SH-SY5Y (cell line): ENCODE data around the gene GABPB2.

Experiments
- GATA2 ChIP-seq: IDR thresholded peaks from 2 replicates; pipeline ENCODE4 v1.6.1; 2011; ENCODE audit warnings: mild to moderate bottlenecking, low read depth, low read length
- GATA3 ChIP-seq: IDR thresholded peaks from 2 replicates; pipeline ENCODE4 v1.6.1; 2011; ENCODE audit warnings: low read depth, mild to moderate bottlenecking, low read length, moderate library complexity

The GABPB2 gene

GRCh38 chr1:151156515-151156819, 85.9 kb downstream of the GABPB2 start, which contains the start of gene TNFAIP8L2:
Gene TNFAIP8L2 (plus strand): TSS chr1:151156649. CDS start chr1:151158698, 2,049 bp downstream.
- TF ChIP-seq GATA3: no peak

- TF ChIP-seq GATA3: no peak
- no peak for TF ChIP-seq GATA2
Observed at GRCh38 chr1:151157067-151157531, 86.5 kb downstream of the GABPB2 start.

- TF ChIP-seq GATA3 (no peak), GATA2 (no peak)
Observed at GRCh38 chr1:151158326-151158725, 87.8 kb downstream of the GABPB2 start.

- TF ChIP-seq GATA2 (no peak), GATA3 (no peak)
Observed at GRCh38 chr1:151158751-151159251, 88.2 kb downstream of the GABPB2 start.

GRCh38 chr1:151159373-151159772, 88.8 kb downstream of the GABPB2 start:
- TF ChIP-seq GATA3: no peak
- TF ChIP-seq GATA2: no peak

- TF ChIP-seq GATA3: no peak
- 0 out of 2 replicates have a peak, but pooled peaks have one; percentile 3 for TF ChIP-seq GATA2
Observed at GRCh38 chr1:151164732-151165280, 94.2 kb downstream of the GABPB2 start.

GRCh38 chr1:151165281-151165737, 94.7 kb downstream of the GABPB2 start:
- TF ChIP-seq GATA2 (0 out of 2 replicates have a peak, but pooled peaks have one; percentile 3), GATA3 (no peak)

- no peak for TF ChIP-seq GATA2
- TF ChIP-seq GATA3: no peak
Observed at GRCh38 chr1:151165738-151166504, 95.4 kb downstream of the GABPB2 start, which contains the start of the genes LYSMD1 and SCNM1. Gene LYSMD1 (minus strand): TSS chr1:151165902. CDS start chr1:151165258, 644 bp downstream. Gene SCNM1 (plus strand): TSS chr1:151166144. CDS start chr1:151166153, 9 bp downstream.

- TF ChIP-seq GATA2 (no peak), GATA3 (no peak)
Observed at GRCh38 chr1:151166505-151166956, 96.0 kb downstream of the GABPB2 start.

- TF ChIP-seq GATA2 (no peak), GATA3 (no peak)
Observed at GRCh38 chr1:151167116-151167515, 96.6 kb downstream of the GABPB2 start.

- TF ChIP-seq GATA2: no peak
- TF ChIP-seq GATA3: no peak
Observed at GRCh38 chr1:151171190-151171589, 100.6 kb downstream of the GABPB2 start.
